ENCODE measurements around the gene ZNF641.

DNA sequence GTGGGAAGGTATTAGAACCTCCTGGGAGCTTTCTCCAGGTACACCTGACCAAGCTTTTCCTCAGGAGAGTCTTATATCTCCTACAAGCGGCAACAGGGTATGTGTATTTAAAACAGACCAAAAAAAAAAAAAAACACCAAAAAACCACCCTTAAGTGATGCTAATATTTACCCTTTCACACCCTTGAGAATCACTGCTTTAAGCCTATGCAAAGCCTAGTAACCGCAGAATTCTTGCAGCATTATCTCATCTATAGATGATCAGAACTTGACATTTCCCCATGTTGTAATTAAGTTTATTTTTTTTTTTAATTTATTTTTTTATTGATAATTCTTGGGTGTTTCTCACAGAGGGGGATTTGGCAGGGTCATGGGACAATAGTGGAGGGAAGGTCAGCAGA is 19.3 kb downstream of the ZNF641 start:
- TF ChIP-seq, protein P1, sequence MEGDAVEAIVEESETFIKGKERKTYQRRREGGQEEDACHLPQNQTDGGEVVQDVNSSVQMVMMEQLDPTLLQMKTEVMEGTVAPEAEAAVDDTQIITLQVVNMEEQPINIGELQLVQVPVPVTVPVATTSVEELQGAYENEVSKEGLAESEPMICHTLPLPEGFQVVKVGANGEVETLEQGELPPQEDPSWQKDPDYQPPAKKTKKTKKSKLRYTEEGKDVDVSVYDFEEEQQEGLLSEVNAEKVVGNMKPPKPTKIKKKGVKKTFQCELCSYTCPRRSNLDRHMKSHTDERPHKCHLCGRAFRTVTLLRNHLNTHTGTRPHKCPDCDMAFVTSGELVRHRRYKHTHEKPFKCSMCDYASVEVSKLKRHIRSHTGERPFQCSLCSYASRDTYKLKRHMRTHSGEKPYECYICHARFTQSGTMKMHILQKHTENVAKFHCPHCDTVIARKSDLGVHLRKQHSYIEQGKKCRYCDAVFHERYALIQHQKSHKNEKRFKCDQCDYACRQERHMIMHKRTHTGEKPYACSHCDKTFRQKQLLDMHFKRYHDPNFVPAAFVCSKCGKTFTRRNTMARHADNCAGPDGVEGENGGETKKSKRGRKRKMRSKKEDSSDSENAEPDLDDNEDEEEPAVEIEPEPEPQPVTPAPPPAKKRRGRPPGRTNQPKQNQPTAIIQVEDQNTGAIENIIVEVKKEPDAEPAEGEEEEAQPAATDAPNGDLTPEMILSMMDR (IDR thresholded peaks at IDR 0.05) = no peak
- no peak for TF ChIP-seq POLR2A (IDR thresholded peaks at IDR 0.05)

Data from right lobe of liver (tissue), 4 donors.